Measurements from ENCODE around the gene RNPEP.

DNA sequence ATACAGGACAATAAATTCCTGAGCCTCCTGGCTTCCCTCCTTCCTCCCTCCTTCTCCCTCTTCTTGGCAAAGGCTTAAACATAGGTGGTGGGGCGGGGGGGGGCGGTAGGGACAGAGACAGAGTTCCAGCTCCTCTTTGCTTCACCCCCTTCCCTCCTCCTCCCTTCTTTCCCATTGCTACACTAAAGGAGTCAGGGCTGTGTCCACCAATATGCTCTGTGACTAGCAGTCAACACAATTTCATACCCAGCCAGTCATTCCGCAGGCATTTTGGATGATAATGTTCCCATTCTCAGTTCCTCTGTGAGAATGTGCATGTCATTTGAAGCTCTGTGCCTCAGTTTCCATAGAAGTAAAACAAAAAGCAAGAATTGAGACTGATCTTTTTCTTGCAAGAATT is 37.8 kb upstream of the RNPEP start:
- TF ChIP-seq JUN (IDR thresholded peaks at IDR 0.05; ENCODE audit: low read depth, low read length) (no peak), RXRA (IDR thresholded peaks at IDR 0.05; ENCODE audit: insufficient read depth, low read depth, low read length) (no peak), HDAC2 (IDR thresholded peaks at IDR 0.05; ENCODE audit: borderline replicate concordance in 1 of 2, low read depth in 2 of 2, low read length in 2 of 2) (no peak), MAX (IDR thresholded peaks at IDR 0.05) (no peak), EGR1 (IDR thresholded peaks at IDR 0.05; ENCODE audit: borderline replicate concordance, low read depth, low read length) (no peak), EP300 (IDR thresholded peaks at IDR 0.05; ENCODE audit: borderline replicate concordance in 1 of 2, low read depth in 2 of 2, low read length in 2 of 2) (no peak), TAF1 (IDR thresholded peaks at IDR 0.05; ENCODE audit: low read depth, low read length) (no peak)
- TF ChIP-seq, protein P1, sequence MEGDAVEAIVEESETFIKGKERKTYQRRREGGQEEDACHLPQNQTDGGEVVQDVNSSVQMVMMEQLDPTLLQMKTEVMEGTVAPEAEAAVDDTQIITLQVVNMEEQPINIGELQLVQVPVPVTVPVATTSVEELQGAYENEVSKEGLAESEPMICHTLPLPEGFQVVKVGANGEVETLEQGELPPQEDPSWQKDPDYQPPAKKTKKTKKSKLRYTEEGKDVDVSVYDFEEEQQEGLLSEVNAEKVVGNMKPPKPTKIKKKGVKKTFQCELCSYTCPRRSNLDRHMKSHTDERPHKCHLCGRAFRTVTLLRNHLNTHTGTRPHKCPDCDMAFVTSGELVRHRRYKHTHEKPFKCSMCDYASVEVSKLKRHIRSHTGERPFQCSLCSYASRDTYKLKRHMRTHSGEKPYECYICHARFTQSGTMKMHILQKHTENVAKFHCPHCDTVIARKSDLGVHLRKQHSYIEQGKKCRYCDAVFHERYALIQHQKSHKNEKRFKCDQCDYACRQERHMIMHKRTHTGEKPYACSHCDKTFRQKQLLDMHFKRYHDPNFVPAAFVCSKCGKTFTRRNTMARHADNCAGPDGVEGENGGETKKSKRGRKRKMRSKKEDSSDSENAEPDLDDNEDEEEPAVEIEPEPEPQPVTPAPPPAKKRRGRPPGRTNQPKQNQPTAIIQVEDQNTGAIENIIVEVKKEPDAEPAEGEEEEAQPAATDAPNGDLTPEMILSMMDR (IDR thresholded peaks at IDR 0.05; ENCODE audit: control extremely low read depth in 1 of 3, insufficient read depth in 1 of 3, low read depth in 1 of 3, low read length in 3 of 3) = no peak
